Urinary bladder (tissue), 4 donors: ENCODE results near the gene ANO9. TPM values are rescaled to one million over a fixed set of nuclear protein-coding genes. Genes with fewer than 3 reads are reported as not detected.
"Not testable (repeated sequence)": the region's sequence is repeated elsewhere in the genome, so short reads cannot be mapped to it uniquely, and the experiment has no call there.

Source experiments
- DNase-seq: peaks from one replicate; pipeline ENCODE4 v3.0.0-alpha.2; 2015; ENCODE audit errors: extremely low spot score
- H3K27ac ChIP-seq: one replicate; pipeline ENCODE4 v1.5.1; 2013; ENCODE audit warnings: low read depth, mild to moderate bottlenecking, moderate library complexity
- H3K36me3 ChIP-seq: one replicate; pipeline ENCODE4 v1.6.1; 2013; ENCODE audit warnings: mild to moderate bottlenecking, moderate library complexity; ENCODE audit not compliant: insufficient read depth
- H3K4me1 ChIP-seq: one replicate; pipeline ENCODE4 v1.6.1; 2013; ENCODE audit warnings: mild to moderate bottlenecking, moderate library complexity; ENCODE audit not compliant: insufficient read depth
- H3K4me3 ChIP-seq: one replicate; pipeline ENCODE4 v1.5.1; 2013; ENCODE audit warnings: low read depth, low read length
- WGBS: extraction: QIAGEN DNeasy Blood & Tissue Kit; methylation state at CpG from one replicate; pipeline ENCODE4 v1.1.7; 2013; 5-methylcytosine and 5-hydroxymethylcytosine counted together
- polyA plus RNA-seq: library from polyadenylated mRNA; stranded (reverse); fragments of 200-250 nt; gene quantifications from one replicate; pipeline ENCODE4 v1.2.3, GENCODE V29; 2013
- total RNA-seq: library from RNA; depleted of rRNA; stranded (reverse); fragments of >200 nt; gene quantifications from one replicate; pipeline ENCODE4 v1.2.3, GENCODE V29; 2014
- donor health status: healthy with polysubstance abuse.
- donor health status: healthy.

Gene ANO9
- total and polyA plus RNA-seq, 2 donors = 1.3 to 5.1 TPM

DNA sequence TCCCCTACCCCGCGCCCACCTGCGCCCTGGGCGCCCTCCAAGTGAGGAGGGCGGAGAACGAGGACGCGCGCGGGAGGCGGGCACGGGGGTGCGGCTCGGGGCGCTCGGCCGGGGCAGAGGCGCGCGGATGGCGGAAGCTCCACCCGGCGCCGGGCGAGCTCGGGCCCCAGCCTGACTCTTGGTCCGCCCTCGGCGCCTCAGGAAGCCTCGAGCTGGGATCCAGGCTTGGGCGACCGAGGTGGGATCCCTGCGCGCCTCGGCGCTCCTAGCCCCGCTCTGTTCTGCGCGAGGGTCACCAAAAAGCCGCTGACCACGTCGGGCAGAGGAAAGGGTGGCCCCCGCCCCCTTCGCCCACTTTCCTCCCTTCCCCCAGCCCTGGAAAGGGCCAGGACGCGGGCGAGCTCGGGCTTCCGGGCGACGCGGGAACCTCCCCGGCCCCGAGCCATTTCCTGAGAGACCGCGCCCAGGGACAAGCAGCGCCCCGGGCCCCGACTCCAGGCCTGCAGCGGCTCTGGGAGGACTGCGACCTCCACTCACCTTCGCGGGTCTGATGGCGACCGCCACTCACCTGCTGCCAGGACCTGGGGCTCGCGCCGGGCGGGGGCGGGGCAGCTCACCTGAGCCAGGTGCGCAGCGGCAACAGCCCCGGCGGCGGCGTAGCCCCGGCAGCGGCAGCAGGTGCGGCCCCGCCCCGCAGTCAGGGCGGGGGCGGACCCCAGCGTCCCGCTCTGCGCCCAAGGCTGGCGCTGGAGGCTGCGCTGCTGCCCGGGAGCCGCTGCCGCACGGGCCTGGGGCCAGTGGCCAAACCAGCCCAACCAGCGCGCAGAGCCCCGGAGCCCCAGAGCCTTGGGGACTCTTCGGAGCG lies 24.8 kb downstream of the ANO9 start:
- Histone ChIP-seq H3K27ac (peak overlapping the region; percentile 64), H3K4me3 (peak overlapping the region; percentile 46), H3K36me3 (no peaks in the 10 kb centered on the region), H3K4me1 (no peaks in the 10 kb centered on the region)
- no peak for DNase-seq
- WGBS = under 1% methylated on average over 97 of the region's 97 CpGs

DNA sequence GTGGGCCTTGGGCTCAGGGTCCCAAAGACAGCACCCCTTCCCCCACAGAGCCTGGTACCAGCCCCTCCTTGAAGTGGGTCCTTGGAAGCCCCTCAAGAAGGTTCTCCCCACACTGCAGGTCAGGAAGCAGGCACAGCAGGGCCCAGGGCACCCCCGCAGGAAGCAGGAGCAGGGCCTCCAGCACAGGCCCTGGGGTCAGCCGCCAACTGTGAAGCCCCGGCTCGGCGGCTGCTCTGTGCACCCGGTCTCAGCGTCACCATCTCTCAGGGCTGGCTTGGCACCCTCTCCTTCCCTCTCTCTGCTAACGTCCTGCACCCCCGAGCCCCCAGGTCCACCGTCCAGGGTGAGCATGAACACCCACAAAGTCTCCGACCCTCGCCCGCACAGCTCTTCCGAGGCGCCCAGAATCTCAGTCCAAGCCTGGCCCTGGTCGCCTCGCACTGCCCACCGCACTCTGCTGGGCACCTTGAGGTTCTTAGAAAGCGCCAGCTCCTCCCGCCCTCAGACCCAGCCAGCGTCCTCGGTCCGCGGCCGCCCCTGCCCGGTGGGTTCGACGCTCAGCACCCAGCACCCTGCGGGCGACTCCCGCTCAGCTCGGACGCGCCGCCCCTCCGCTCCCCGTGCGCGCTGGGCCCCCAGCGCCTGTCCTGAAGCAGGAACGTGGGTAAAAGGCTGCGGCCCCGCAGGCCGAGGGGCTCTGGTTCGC lies 25.6 kb downstream of the ANO9 start:
- WGBS = 12% methylated on average over 45 of the region's 45 CpGs
- Histone ChIP-seq H3K27ac (peak overlapping the region; percentile 64), H3K4me3 (peak overlapping the region; percentile 46), H3K36me3 (no peaks in the 10 kb centered on the region), H3K4me1 (no peaks in the 10 kb centered on the region)
- DNase-seq = no peak

DNA sequence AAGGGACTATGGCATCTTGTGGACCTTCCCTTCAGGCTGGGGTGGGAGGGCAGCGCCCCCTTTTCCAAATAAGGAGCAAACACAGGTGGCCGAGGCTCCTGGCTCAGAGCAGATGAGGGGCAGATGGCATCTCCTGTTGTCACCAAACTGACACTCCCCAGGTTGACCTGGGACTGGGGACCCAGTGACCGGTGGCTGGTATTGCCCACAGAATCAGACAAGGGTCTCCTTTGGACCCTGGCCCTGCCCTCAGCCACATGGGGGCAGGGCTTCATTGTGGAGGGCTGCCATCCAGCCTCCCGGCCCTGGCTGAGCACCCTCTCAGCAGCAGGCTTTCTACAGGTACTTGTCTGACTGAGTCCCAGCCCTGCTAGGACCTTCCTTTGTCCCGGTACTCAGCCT lies 26.2 kb downstream of the ANO9 start:
- H3K36me3 ChIP-seq = no peaks in the 10 kb centered on the region
- H3K4me3 ChIP-seq = peak overlapping the region; percentile 13
- 61% methylated on average over 5 of the region's 5 CpGs for WGBS
- no peak overlapping the region for H3K27ac ChIP-seq
- H3K4me1 ChIP-seq = no peaks in the 10 kb centered on the region
- no peak for DNase-seq

DNA sequence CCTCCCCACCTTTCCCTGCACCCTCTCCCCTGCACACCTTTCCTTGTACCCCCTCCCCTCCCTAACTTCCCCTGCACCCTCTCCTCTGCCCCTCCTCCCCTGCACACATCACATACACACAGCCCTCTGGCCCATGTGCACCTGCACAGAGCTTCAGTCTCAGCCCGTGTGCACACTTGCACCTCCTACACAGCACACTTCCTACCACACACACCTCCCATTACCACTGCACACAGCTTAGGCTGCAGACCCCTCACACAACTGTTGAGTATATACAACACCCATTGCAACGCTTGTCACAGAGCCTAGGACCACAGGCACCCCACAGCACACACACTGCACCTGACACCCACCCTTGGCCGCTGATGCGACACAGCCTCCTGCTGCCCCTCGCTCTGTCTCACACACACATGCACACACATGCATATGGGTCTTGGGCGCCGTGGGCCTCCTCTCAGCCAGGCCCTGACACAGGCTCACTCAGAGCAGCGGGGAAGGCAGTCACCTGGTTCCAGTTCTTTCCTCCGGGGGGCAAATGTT lies 27.4 kb downstream of the ANO9 start:
- DNase-seq = no peak
- no peak overlapping the region for H3K27ac ChIP-seq
- H3K36me3 ChIP-seq = no peaks in the 10 kb centered on the region
- 57% methylated on average over 9 of the region's 9 CpGs for WGBS
- H3K4me3 ChIP-seq = peak overlapping the region; percentile 29
- H3K4me1 ChIP-seq = no peaks in the 10 kb centered on the region

DNA sequence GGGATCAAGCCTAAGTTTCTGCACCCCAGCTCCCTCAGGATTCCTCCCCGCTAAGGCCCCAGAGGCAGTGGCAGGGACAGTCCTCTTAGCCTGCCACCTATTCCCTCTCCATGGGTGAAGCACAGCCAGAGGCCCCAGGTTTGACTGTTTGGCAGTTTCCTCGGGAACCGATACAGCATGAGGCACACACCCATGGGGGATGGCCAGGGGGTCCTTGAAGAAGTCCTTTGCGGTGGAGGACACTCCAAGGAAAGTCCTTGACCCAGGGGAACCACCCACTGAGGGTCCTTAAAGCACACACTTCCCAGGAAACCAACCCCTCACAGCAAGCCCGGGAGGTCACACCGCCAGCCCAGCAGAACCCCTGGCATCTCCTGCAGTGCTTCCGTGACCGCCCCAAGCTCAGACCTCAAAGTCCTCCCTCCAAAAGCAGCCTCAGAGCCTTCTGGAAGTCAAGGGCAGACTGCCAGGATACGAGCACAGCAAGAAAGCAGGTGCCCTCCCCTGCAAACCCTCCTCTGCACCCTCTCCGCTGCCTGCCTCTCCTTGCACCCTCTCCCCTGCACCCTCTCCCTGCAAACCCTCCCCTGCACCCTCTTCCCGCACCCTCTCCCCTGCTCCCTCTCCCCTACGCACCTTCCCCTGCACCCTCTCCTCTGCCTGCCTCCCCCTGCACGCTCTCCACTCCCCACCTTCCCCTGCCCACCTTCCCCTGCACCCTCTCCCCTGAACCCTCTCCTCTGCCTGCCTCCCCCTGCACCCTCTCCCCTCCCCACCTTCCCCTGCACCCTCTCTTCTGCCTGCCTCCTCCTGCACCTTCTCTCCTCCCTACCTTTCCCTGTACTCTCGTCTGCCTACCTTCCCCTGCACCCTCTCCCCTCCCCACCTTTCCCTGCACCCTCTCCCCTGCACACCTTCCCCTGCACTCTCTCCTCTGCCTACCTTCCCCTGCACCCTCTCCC lies 28.4 kb downstream of the ANO9 start:
- no peak overlapping the region for H3K4me3 ChIP-seq
- WGBS = 52% methylated on average over 13 of the region's 14 CpGs
- no peak for DNase-seq

DNA sequence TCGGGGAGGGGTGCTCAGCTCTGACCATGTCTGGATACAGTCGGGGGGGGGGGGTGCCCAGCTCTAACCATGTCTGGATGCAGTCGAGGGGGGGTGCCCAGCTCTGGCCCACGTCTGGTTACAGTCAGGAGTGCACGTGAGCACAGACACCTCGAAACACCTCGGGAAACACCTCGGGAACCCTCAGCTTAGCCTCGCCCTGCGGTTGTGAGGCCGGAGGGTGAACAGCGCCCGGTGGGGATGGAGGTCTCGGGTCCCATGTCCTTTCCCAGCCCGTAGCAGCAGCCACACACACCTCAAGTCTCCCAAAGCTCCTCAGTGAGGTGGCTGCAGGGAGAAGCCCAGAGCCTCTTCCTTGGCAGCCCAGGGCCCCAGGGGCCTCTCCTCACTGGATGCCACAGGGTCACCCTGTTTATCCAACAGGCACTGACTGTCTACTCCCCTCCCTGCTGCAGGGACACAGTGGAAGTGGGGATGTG lies 29.1 kb downstream of the ANO9 start:
- WGBS = 79% methylated on average over 15 of the region's 15 CpGs
- no peak for DNase-seq
- no peak overlapping the region for H3K4me3 ChIP-seq
- no peaks in the 10 kb centered on the region for H3K4me1 ChIP-seq
- H3K27ac ChIP-seq = no peak overlapping the region
- H3K36me3 ChIP-seq = no peaks in the 10 kb centered on the region

More for the DNA sequence above, 28.4 kb downstream of the ANO9 start:
- H3K36me3 ChIP-seq = no peaks in the 10 kb centered on the region
- H3K4me1 ChIP-seq = no peaks in the 10 kb centered on the region
- no peak overlapping the region for H3K27ac ChIP-seq

DNA sequence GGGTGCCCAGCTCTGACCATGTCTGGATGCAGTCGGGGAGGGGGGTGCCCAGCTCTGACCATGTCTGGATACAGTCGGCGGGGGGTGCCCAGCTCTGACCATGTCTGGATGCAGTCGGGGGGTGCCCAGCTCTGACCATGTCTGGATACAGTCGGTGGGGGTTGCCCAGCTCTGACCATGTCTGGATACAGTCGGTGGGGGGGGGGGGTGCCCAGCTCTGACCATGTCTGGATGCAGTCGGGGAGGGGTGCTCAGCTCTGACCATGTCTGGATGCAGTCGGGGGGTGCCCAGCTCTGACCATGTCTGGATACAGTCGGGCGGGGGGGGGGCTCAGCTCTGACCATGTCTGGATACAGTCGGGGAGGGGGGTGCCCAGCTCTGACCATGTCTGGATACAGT lies 30.3 kb downstream of the ANO9 start:
- whole genome bisulfite sequencing = 85% methylated on average over 11 of the region's 11 CpGs
- not testable (repeated sequence) for H3K27ac ChIP-seq, H3K4me1 ChIP-seq, DNase-seq, H3K4me3 ChIP-seq, H3K36me3 ChIP-seq

DNA sequence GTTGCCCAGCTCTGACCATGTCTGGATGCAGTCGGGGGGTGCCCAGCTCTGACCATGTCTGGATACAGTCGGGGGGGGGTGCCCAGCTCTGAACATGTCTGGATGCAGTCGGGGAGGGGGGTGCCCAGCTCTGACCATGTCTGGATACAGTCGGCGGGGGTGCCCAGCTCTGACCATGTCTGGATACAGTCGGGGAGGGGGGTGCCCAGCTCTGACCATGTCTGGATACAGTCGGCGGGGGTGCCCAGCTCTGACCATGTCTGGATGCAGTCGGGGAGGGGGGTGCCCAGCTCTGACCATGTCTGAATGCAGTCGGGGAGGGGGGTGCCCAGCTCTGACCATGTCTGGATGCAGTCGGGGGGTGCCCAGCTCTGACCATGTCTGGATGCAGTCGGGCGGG lies 31.1 kb downstream of the ANO9 start:
- H3K27ac ChIP-seq, H3K4me1 ChIP-seq, H3K36me3 ChIP-seq, DNase-seq, H3K4me3 ChIP-seq: not testable (repeated sequence)
- WGBS = 92% methylated on average over 13 of the region's 13 CpGs

DNA sequence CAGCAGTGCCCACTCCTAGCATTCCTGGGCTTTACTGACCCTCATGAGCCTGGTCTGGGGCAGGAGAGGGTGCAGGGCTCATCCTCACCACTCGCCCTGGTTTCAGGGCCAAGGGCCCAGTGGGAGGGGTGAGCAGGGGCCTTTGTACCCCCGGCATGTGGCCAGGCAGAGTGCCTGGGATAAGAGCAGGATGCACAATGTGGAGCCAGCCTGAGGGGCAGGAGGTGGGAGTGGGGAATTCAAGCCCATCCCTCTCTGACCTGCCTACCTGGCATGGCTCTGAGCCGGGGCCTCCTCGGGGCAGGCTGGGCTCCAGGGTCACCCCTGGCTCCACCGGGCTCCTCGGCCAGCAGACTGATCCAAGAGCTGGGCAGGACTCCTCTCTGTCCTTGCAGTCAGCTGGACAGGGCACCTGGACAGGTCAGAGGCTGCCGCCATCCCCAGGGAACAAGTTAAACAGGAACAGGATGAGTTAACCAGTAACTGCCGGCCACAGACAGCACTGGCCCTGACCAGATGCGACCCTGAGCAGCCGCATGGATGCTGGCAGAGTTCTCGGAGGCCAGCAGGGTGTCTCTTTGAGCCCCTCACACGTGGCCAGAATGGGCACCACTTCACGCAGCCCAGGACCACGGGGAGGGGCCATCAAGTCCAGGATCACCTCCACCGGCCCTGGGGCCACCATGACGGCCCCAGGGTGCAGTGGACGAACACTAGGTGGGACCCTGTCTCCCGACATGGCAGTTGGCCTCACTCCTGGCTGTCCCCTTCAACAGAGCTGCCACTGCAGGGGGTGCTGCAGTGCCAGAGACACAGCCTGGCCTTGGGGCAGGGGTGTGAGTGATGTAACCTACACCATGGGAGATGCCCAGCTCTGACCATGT lies 32.0 kb downstream of the ANO9 start:
- no peaks in the 10 kb centered on the region for H3K36me3 ChIP-seq
- no peaks in the 10 kb centered on the region for H3K4me1 ChIP-seq

DNA sequence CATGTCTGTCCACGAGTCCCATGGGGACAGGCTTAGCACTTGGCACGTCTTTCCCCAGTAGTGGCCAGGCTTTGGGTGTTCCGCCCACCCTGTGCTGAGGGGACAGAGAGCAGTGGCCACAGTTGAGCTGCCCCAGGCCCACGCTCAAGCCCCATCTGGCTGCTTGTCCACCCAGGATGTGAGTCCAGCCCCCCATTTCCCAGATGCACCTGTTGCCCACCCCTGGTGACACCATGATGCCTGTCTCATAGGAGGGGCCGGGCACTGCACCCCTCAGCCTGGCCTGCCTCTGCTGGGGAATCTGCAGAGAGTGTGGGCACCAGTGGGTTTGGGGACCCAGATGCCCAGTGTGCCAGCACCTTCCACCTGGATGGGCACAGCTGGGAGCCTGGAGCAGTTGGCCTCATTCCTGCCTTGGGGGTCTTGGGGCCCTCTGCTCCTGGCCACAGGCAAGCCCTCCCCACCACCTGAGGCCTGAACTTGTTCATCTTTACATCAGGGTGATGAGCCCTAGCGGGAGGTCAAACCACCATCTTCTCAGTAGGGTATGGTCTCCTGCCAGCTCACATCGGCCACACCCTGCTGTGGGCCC lies 32.7 kb downstream of the ANO9 start:
- Histone ChIP-seq H3K4me3 (no peak overlapping the region), H3K36me3 (no peaks in the 10 kb centered on the region), H3K27ac (no peak overlapping the region), H3K4me1 (no peaks in the 10 kb centered on the region)
- 87% methylated on average over 7 of the region's 7 CpGs for WGBS
- DNase-seq = no peak

More for the DNA sequence above, 32.0 kb downstream of the ANO9 start:
- Histone ChIP-seq H3K27ac (no peak overlapping the region), H3K4me3 (no peak overlapping the region)
- 71% methylated on average over 18 of the region's 18 CpGs for WGBS
- no peak for DNase-seq

DNA sequence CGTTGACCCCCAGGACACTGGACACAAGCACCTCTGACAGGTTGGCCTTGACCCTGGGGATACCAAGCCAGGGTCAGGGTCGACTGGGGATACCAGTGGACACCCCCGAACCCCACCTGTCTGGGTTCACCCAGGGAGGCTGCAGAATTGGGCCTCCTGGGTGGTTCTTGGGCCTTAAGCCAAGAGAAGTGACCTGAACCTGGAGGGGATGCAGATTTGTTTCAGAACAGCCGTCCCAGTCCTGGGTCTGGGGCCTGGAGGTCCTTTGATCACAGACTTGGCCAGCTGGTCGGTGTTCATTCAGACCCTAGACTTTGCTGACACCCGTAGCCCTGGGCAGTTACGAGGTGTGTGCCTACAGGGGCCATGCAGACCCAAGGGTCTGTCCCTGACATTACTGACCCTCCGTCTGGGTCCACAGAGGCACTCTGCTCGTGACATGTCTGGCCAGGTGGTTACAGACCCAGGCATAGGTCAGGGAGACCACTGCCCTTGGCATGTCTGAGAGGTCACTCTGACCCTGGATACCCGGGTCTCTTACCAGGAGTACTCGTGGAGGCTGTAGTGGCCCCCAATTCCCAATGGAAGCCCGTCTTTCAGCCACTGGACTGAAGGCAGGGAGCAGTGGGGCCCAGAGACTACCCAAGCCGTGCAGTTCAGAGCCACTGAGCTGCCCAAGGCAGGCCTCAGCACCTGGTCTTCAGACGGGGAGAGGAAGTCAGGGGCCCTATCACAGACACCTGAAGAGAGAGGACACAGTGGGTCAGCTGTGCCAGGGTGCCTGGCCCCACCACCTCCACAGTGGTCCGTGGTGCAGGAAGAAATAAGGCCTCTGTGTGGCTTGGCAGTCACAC lies 33.4 kb downstream of the ANO9 start:
- Histone ChIP-seq H3K36me3 (no peaks in the 10 kb centered on the region), H3K4me3 (no peak overlapping the region), H3K4me1 (no peaks in the 10 kb centered on the region), H3K27ac (no peak overlapping the region)
- 93% methylated on average over 15 of the region's 15 CpGs for WGBS
- no peak for DNase-seq
